Transverse colon (tissue), 4 donors: ENCODE data around the gene SBNO2.

Experiments
- CTCF ChIP-seq, 5 experiments: fragments of 200-600 bp in 3 of 5; fragments of 450-650 bp in 2 of 5; sonication (generic) in 3 of 5; IDR thresholded peaks; 1 replicate in 2 of 5; 2 replicates in 3 of 5; pipeline ENCODE4 v1.5.1; 2016 to 2017; ENCODE audit warnings: antibody characterized with exemption in 5 of 5, inconsistent platforms in 3 of 5, mild to moderate bottlenecking in 2 of 5, moderate library complexity in 1 of 5
- EP300 ChIP-seq: sonication (generic); formaldehyde crosslinking; IDR thresholded peaks from one replicate; pipeline ENCODE4 v1.6.1; 2017; ENCODE audit warnings: antibody characterized with exemption, low read depth
- POLR2A ChIP-seq: fragments of 450-650 bp; IDR thresholded peaks from one replicate; pipeline ENCODE4 v1.6.1; 2016; ENCODE audit warnings: antibody characterized with exemption, mild to moderate bottlenecking, moderate library complexity
- POLR2AphosphoS5 ChIP-seq, 3 donors: sonication (generic); formaldehyde crosslinking; IDR thresholded peaks; one replicate each; pipeline ENCODE4 v1.6.1; 2016; ENCODE audit warnings: antibody characterized with exemption in 3 of 3

GRCh38 chr19:1119475-1120217 lies 54.4 kb downstream of the SBNO2 start:
- TF ChIP-seq CTCF (IDR thresholded peaks at IDR 0.05) (no peak), POLR2AphosphoS5 (IDR thresholded peaks at IDR 0.05) (no peak), POLR2A (no peak), EP300 (no peak)
